DMS 273 treated with DMSO at 0.1 percent for 48 hours (cell line): ENCODE data around the gene DFFB.
A peak's percentile ranks its signal among the peaks of the same experiment; 100 is the strongest.
"Not testable (repeated sequence)": the region's sequence is repeated elsewhere in the genome, so short reads cannot be mapped to it uniquely, and the experiment has no call there.

Experiments
- DNase-seq: peaks from one replicate; lab custom pipeline; 2025; lab: John Stamatoyannopoulos, UW

The DFFB gene

DNA sequence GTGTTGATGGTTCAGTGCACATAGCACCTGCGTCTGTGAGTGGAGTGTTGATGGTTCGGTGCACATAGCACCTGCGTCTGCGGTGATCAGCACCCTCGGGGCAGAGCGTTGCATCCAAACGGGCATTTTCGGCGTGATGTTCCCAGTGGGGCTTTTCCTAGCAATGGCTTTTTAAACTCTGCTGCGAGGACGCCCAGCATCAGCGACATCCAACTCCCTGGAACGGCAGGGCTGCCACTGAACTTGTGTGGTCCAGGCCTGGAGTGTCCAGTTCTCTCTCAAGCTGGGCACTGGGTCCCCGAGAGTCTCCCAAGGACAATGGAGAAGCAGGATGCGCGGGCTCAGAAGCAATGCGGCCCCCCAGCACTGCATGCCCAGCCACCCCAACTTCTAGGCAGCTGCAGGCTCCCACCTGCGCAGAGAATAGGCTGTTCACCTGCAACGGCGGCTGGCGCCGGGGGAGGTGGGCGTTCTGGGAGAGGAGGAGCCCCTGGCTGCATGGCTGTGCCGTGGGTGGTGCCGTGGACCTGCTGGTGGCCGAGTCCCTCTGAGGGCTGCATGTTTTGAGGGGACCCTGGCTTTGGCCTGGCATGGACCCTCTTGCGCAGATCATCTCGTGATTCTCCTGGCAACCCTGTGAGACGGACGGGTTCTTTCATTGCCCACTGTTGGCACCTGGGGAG is 52.9 kb downstream of the DFFB start:
- DNase-seq = no peak

DNA sequence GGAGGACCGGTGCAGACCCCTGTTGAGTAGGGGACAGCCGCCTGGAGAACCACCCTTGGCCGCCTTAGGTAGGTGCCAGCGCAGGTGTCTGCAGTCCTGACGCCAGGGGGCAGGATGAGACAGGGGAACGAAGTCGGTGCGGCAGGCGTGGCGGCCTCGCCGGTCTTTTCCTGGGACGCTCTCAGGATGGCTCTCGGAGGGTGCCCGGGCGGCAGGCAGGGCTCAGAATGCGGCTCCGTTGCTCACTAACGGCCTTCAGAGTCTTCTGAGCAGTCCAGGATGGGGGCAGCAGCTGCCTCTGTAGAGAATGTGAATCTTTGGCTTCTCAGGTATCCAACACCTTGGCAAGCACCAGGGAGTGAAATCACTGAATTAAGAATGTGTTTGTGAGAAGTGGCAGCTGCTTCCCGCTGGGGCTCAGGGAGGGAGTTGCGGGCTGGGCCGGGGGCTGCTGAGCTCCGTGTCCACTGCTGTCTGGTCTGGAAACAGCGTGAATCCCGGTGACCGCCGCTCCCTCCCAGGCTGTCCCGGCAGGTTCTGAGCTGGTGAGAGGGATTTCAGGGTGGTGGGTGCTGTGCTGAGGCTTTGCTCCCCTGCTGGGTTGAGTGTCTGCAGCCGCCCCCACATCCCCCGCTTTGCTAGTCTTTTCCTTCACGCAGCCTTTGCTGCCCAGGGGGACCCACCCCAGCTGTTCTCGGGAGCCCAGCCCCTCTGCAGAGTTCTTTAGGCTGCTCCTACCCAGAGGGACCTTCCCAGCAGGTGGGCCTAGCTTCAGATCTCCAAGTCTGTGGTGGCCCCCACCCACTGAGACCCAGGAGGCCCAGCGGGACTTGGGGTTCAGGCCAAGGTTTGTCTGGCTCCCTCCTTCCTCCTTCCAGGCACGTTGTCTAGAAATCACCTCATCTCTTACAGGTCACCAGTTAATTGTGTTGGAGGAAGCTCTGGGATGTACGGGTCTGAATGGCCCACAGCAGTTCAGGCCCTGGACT is 53.9 kb downstream of the DFFB start:
- DNase-seq = peak; percentile 63

DNA sequence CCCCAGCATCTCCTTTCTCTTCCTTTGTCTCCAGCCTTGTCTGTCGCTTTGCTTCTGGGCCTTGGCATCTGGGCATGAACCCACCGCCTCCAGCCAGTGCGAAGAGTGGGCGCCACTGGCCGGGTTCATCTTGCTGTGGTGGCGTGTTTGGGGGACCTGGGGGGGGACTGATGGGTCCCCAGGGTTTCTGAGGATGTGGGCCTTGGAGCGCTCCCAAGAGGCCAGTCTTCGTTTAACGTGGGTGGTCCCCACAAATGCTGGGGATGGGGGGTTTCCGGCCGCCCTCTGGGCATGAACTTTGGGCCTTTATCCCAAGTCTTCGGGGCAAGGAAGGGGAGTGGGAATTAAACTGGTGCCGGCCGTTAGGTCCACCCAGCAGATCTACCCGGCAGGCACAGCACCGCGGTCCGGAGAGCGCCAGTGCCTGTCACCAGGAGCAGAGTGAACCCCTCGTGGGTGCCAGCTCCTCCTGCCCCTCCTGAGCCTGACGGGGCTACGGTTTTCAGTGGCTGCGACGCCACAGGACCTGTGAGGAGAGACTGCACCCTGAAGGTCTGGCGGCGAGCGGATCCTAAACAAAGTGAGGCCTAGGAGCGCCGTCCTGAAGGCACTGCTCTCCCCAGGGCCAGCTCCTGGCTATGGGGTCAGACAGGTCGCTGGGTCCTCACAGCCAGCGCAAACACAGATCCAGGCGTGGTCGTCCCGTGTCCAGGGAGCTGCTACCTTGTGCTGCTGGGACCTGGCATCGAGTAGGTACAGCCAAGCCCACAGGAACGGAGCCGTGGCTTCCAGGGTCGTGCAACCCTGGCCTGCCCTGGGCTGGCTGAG is 54.9 kb downstream of the DFFB start:
- no peak for DNase-seq

DNA sequence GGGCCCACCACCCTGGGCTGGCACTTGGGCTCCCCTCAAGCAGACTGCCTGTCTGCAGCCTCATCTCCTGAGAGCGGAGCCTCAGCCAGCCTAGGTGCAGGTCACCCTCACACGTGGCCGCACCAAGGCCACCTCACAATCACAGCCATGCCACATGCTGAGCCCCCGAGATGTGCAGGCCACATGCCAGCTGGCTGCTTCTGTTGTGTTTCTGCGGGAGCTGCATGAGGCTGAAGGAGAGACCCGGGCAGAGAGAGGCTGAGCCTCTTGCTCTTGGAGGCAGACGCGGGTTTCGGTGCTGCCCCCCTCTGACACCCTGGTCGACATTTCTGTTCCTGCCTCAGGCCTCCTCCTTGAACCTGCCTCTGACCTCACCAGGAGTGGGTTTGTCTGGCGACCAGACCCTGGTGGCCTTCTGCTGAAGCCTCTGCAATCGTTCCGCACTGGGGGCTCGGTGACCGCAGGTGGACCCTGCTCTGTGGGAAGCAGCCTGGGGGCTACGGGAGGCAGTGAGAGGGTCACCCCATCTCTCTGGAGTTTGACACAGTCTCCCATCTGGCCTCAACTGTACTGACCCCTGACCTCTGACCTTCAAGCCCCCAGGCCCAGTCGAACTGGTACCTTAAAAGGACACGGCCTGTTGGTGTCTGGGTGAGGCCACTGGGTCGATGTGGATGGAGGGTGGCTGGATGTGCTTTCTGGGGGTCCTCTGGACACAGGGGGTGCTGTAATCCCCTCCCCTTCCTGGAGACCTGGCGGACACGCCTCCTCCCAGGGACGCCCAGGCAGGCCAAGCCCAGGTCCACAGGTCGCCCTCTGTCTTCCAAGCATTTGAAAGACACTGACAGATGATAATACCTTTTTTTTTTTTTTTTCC is 55.8 kb downstream of the DFFB start:
- DNase-seq = no peak

DNA sequence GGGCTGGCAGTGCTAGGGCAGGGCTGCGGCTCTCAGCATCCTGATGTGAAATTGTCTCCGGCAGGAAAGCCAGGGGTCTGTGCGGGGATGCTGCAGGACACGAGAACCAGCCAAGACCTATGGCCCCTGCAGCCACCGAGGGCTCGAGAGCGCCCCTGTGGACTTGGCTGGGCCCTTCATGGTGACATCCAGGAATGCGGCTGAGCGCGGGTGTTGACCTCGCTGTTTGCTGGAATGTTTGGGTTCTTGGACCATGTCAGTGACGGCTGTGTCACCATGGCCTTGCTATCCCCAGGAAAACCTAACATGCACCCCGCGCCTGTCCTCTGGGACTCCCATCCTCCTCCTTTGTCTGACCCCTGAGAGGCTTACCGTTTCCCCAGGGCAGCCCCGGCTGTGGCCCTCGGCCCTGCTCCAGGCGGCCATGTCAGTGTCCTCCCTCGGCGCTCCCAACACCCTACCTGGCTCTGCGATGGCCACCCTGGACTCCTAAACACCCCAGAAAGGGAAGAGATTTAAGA is 57.1 kb downstream of the DFFB start:
- no peak for DNase-seq

DNA sequence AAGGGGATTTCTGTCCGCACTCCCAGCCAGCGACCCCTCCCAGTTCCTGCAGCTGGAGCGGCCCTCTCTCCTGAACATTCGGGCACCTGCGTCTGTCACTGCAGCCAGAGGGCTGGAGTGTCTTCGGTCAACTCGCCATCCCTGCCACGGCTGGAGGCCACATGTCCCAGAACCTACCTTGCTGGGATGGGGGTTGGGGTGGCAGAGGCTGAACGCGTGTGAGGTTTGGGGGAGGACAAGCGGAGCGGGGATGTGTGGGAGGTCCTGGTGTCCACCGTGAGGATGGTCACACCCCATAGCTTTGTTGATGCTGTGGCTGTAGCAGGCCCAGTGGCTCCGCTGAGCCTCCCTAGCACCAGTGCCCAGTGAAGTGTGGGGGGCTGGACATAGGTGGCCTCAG is 57.6 kb downstream of the DFFB start:
- no peak for DNase-seq

DNA sequence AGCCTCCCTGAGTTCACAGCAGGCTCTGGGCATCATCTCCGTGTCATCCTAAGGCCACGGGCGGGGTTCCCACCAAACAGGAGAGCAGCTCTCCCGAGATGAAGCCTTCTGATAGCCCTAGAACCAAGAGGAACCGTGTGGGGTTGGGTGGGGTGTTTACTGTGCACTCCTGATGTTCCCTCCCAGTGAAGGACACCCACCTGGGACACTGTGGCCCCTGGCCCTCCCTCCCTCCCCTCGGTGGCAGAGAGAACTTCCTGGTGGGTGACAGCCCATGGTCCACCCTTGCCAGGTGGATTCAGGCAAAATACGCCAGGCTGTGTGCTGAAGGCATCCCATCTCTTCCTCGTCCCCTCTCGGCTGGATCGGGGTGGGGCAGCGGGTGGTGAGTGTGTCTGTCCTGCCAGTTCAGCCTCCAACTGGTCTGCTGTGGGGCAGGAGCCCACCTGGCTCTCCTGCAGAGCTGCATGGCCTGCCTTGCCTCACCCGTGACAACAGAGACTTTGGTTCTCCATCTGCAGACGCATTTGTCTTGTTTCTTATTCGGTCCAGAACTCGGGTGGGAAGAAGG is 58.4 kb downstream of the DFFB start:
- no peak for DNase-seq

DNA sequence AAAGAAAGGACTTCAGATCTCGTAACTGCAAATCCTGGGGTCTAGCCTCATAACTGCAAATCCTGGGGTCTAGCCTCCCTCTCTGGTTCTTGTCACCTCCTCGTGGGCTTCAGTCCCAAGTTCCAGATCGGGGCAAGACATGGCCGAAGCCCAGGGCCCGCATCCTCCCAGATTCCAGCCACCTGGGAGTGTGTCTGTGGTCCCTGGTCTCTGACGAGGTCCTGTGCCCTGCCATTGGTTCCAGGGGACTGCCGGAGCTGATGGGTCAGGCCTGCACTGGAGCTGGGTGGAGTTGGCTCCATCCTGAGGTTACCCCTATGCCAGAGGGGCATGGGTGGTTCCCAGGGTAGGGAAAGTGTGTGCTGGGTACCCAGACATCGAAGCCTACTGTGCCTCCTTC is 60.5 kb downstream of the DFFB start:
- DNase-seq = no peak

DNA sequence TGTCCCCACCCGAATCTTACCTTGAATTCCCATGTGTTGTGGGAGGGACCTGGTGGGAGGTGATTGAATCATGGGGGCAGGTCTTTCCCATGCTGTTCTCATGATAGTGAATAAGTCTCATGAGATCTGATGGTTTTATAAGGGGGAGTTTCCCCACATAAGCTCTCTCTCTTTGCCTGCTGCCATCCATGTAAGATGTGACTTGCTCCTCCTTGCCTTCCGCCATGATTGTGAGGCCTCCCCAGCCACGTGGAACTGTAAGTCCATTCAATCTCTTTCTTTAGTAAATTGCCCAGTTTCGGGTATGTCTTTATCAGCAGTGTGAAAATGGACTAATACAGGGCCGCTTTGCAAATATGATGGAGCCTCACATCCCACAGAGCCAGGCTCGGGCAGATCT is 61.1 kb downstream of the DFFB start:
- not testable (repeated sequence) for DNase-seq

DNA sequence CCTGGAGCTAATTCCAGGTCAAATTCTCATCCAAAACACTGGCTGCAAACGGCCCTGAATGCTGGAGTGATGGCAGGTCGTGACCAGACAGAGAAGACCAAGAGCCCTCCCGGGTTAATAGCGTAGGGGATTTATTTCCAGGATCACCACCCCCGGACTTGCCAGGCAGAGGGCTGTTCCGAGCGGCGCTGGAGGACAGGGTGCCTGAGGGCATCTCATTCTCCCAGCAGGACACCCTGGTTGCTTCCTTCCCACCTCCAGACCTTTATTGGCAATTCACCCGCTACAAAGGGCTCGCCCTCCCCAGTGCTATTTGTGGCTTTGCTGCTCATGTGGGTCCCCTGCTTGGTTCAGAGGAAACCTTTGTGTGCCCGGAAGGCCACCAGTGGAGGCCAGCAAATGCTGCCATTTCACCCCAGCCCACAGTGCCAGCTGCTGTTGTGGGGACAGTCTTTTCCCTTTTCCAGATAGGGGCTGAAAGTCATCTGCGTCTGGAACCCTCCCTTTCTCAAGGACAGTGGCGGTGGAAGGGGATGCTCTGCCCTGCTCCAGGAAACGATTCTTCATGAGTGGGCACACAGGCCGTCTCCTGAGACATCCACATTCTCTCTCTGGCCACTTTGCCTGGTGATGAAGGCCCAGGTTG is 61.8 kb downstream of the DFFB start:
- DNase-seq = no peak

DNA sequence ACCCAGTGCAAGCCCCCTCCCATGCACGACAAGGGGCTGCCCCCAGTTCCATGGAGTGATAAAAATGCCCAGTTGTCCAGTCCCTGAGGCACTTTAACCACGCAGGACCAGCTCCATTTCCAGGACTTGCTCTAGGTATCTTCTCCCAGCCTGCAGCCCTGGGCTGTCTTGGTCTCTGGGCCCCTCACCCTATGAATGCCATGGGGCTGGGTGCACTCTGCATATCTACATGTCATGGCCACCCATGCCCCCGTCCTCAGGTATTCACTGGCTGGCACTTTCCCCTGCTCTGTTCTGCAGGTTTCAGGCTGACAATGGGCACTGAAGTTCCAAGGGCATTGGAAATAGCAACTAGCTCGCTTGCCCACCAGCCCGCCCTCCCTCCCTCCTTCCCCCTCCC is 62.4 kb downstream of the DFFB start:
- DNase-seq = no peak

DNA sequence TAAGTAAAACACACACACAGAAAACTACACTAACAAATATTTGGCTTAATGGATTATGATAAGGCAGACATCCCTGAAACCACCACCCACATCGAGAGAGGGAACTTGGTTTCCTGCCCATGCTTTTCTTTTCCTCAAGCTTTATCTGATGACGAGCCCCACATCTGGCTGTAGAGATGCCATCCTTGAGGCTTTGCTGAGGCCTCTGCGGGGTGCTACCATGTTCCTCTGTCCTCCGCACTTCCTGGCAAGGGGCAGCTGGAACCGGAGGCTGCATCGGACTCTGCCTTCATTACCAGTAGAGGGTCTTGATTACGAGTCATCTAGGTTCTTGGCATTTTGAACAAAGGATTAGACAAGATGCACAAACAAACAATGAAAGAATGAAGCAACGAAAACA is 64.5 kb downstream of the DFFB start:
- no peak for DNase-seq

DNA sequence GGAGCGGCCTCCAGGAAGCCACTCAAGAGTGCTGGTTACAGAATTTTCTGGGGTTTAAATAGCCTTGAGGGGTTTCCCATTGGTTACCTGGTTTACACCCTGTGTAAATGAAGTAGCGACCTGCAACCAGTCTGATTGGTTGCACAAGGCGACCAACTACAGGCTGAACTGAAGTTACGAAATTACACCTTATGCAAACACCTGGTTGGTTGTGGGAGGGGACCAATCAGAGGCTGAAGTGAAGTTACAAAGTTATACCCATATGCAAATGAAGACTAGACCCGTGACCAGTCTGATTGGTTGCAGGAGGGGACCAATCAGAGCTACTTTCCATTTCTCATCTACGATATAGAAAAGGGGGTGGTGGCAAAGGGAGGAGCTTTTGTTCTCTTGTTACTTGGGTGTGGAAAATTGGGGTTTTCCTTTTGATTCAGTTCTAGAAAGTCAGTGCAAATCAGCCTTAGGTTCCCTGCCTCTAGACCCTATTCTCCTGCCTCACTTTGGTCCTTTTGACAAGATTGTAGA is 65.0 kb downstream of the DFFB start:
- no peak for DNase-seq

DNA sequence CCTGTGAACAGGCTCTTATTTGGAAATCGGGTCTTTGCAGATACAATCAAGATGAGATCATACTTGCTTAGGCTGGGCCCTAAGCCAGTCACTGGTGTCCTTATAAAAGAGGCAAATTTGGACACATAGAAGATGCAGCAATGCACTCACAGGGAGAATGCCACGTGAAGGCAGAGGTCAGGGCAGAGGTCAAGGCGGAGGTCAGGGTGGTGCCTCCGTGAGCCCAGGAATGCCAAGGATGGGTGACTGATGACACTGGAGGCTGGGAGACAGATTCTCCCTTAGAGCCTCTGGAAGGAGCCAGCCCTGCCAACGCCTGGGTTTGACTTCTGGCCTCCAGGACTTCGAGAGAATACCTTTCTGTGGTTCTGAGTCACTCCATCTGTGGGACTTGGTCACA is 65.6 kb downstream of the DFFB start:
- no peak for DNase-seq

DNA sequence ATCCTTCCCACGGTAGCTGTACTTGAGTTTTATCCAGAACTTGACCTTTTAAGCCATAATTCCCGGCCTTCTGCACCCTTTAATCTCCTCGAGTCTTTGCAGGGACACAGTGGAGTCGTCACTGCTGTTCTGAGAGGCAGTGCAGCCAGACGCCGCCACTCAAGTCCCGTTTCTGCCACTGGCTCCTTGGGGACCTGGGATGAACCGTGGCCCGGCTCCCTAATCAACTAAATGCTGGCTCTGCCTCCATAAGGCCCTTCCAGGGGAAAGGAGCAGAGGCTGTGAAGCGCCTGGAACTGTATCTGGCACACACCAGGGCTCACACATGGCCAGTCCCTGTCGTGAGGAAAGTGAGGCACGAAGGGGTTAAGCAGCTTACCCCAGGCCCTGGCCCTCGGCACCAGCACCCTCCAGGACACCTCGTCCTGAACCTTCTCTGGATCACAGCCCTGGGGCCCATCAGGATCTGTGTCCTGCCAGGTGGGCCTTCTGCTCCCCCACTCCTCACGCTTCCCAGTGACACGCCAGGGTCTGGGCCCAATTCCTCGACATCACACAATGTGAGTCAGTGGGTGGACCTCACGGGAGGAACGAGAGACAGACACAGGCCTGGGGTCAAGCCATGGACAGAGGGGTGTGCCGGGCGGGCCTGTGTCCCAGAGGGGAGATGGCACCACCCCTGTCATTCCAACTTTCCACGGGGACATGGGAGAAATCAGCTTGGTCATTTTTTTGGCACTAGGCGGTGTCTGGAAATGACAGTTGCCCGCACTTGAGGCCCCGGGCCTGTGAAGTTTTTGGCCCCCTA is 66.3 kb downstream of the DFFB start:
- DNase-seq = no peak

DNA sequence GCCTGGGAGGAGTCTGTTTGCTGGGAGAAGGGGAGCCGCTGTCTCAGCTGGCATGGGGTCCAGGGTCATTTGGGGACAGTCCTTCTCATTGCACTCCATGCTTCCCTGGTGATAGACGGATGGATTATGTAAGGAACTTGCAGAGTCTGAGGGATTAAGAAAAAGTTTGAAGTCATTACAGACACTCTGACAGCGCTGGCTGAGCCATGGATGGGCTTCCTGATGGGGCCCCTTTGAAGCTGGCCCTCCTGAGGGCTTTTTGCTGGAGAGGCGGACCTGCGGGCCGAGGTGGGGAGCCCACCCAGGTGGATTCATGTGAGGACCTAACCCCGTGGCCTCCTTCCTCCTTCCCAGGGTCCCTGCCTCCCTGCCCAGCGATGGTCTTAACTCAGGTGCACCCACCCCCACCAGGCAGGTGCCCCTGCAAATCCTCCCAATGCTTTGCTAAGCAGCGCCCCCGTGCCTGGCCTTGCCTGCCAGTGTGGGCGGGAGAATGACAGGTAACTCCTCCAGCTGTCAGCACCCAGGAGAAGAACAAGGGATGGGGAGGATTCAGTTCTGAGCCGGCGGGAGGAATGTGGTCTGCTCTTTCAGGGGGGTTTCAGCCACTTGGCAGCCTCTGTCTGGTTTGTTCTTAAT is 67.0 kb downstream of the DFFB start:
- no peak for DNase-seq

DNA sequence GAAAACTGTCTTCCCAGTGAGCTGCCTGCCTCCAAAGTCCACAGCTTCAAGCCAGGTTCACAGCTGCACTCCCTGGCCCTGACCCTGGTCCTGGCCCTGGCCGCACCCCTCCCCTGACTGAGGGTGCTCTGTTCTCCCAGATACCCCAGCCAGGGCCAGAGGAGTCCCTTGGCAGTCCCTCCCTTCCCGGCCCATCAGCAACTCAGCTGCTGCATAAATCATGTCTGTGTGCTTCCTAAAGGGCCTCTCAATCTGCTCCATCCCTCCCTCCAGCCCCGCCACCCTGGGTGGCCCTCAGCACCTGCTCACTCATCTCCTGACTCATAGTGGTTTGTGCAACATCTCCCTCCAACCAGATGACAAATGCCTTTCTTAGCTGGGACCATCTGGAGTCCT is 67.5 kb downstream of the DFFB start:
- peak; percentile 60 for DNase-seq

DNA sequence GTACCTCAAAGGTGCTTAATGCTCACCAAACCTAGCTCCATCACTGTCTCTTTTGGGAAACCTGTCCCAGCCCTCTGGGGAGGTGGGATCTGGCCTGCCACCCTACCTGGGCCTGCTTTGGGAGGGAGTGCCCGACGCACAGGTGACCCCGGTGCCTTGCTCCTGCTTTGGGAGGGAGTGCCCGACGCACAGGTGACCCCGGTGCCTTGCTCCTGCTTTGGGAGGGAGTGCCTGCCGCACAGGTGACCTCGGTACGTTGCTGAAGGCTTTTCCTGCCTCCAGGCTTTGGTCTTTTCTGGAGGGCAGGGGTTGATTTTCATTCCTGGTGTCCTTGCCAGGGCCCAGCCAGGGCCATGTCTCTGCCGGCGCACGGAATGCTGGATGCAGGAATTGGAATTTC is 68.0 kb downstream of the DFFB start:
- no peak for DNase-seq

DNA sequence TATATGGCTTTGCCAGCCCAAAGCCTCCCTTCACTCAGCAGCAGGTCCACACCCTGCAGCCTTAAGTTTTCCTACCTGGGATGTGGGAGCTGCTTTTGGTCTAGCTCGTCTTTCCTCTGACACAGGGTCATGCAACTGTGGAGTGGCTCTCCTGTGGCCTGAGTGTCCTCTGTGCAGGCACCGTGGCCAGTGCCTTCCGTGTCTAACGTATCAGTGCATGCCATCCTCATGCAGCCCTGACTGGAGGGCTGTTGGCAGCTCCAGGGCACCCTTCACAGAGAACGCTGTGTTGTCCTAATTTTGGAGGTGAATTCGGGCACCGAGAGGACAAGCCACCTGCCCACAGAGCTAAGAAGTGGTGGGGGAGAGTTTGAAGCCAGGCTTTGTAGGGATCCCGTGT is 68.5 kb downstream of the DFFB start:
- no peak for DNase-seq
